GM19328 (cell line): ENCODE results near the gene RHBDD1.

ENCODE experiments used
- ATAC-seq: cut with Tn5 transposase; IDR thresholded peaks from one replicate; pipeline ENCODE4 v1.9.1; 2021; ENCODE audit warnings: mild to moderate bottlenecking, moderate library complexity; ENCODE audit not compliant: unreplicated experiment

The RHBDD1 gene

DNA sequence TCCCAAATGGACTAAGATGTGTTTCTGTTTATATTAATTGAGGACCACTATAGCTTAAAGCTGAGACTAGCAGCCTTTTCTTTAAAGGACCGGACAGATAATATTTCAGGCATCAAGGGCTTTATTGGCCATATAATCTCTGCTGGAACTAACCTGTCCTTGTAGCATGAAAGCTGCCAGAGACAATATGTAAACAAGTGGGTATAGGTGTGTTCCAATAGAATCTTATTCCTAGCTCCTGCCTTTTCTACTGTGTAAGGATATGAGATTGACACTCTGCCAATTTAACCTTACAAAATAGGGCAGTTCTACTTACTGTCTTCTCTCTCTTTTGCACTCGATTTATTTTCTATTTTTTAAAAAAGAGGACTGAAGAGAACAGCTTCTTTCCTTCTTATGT, 74.0 kb downstream of the RHBDD1 start:
- no peak for ATAC-seq

DNA sequence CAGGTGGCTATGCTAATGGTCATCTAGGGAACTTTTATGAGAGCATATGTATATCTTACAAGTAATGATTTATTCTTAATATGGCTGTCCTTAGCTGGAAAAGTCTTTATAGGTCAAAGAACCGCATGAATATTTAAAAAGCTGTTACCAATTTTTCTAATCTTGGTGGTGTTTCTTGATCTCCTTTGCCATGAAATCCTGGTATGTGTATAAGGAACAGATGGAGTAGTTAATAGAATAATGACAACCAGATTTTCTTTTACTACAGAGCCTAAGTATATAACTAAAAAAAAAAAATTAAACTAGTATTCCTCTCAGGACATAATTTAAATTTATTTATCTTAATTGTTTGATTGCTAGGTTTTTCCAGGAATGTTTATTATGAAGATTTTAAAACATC, 74.5 kb downstream of the RHBDD1 start:
- no peak for ATAC-seq

DNA sequence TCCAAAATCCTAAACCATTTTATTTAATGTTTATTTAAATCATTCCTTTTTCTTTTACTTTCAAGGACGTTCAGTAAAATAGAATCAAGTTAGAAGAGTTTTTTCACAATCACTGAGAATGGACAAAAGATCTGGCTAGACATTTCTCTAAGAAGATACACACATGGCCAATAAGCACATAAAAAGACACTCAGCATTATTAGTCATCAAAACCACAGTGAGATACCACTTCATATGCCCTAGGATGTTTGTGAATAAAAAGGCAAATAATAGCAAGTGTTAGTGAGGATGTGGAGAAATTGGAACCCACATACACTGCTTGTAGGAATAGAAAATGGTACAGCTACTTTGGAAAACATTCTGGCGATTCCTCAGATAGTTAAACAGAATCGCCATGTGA, 76.1 kb downstream of the RHBDD1 start:
- no peak for ATAC-seq

DNA sequence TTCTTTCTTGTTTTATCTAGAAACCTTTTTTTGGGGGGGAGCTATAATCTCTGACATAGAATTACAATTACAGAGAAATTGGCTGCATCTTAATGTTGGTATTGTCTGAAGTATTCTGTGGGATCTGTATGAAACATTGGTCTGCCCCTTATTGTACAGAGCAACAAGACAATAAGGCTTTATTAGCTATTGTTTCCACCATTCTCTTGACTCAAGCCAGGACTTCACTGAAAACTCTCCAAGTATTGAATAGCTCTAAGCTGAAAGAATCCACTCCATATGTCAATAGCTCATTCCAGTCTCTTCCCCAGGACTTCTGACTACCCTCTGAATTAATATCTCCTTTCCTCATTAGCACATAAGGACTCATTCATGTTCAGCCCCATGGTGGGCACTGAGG, 77.8 kb downstream of the RHBDD1 start:
- ATAC-seq: no peak

DNA sequence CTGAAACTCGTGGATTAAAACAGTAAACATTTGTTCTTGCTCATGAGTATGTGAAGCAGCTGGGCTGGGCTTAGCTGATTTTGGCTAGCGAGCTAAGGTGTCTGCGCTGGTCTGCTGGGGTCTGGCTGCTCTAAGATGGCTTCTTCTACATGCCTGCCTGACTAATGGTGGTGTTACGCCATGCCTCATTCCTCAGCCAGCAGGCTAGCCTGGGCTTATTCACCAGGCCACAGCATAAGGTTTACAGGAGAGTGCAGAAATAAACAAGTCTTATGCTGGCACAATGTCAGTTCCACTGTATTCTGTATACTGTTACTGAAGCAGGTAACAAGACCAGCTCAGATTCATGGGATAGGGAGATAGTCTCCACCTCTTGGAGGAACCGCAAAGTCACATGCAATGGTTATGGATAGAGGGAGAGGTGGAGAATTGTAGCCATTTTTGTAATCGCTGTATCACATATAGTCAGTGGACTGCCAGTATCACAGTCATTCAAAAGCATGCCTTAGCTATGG, 80.0 kb downstream of the RHBDD1 start:
- ATAC-seq: no peak

DNA sequence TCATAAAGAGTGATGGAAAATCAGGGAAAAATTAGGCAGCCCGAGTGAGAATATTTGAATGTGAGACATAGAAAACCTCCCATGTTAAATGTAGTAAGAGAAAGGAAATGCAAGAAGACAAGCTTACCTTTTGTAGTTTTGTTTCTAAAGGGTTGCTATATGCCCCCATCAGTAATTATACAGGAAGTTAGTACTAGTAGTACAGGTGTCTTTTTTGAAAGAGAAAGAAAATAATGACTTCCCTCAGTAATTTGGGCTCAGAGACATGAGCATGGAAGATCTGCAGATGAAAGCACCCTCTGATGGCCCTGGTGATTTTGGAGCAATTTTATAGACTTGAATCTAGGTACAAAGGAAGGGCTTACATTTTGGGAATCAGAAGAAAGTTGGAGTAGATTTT, 80.8 kb downstream of the RHBDD1 start:
- ATAC-seq: no peak

- no peak for ATAC-seq
Observed at GRCh38 chr2:226932443-226932842, 96.6 kb downstream of the RHBDD1 start.

- no peak for ATAC-seq
Observed at GRCh38 chr2:226934546-226935201, 98.8 kb downstream of the RHBDD1 start.

DNA sequence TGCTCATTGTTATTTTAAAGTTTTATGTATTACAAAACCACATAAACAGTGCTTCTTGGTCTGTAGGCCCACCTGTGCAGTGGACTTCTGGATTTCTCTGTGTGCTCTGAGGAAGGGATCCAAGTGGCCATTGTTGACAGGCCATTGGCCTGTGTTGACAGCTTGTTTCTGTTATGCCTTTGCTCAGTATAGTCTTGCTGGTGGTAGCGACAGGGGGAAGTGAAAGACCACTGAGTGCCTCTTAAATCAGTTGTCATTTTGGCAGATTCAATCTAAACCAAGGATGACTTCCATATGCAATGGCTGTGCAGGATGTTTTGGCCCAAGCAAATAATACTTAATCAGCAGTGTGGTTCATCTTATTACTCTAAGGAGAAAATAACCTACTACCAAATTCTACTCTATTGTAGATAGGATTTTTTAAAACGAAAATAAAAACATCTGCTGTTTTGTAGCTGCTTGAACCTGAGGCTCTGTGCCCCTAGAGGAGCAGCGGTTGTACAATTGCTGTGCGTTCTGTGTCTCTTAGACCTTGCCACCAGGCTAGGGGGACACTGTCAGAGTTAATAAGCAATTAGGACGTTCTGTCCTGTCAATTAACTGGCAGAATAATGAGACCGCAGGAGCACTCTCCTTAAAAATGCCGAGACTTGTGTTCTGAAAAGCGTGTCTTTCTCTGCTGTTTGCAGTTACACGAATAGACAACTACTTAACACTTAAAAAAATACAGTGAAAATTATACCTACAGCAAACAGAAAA, 108.2 kb downstream of the RHBDD1 start:
- ATAC-seq: peak; percentile 72

- no peak for ATAC-seq
Observed at GRCh38 chr2:226953206-226953605, 117.4 kb downstream of the RHBDD1 start.

GRCh38 chr2:226953826-226954225, 118.0 kb downstream of the RHBDD1 start:
- no peak for ATAC-seq

DNA sequence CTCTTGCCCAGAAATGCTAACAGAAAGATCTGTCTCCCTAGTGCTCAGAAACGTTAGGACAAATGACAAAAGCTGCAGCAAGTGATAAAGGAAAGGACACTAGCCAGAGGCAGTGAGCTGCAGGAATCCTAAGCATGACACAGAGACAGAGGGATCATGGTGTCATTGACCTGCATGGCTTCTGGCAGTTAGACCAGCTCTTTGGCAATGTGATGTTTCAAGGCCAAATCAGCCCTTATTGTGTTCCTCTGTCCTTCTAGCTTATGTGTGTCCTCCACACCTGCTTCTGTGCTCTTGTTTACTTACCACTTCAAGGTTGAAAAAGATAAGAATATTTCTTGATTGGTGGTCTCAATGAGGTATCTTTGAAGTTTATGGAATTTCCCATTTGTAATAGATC, 120.8 kb downstream of the RHBDD1 start:
- ATAC-seq: no peak

- ATAC-seq: no peak
Observed at GRCh38 chr2:226959418-226959817, 123.6 kb downstream of the RHBDD1 start.

- no peak for ATAC-seq
Observed at GRCh38 chr2:226962176-226962773, 126.4 kb downstream of the RHBDD1 start.

GRCh38 chr2:226963528-226963927, 127.7 kb downstream of the RHBDD1 start:
- ATAC-seq: no peak

GRCh38 chr2:226965376-226965775, 129.5 kb downstream of the RHBDD1 start:
- no peak for ATAC-seq

DNA sequence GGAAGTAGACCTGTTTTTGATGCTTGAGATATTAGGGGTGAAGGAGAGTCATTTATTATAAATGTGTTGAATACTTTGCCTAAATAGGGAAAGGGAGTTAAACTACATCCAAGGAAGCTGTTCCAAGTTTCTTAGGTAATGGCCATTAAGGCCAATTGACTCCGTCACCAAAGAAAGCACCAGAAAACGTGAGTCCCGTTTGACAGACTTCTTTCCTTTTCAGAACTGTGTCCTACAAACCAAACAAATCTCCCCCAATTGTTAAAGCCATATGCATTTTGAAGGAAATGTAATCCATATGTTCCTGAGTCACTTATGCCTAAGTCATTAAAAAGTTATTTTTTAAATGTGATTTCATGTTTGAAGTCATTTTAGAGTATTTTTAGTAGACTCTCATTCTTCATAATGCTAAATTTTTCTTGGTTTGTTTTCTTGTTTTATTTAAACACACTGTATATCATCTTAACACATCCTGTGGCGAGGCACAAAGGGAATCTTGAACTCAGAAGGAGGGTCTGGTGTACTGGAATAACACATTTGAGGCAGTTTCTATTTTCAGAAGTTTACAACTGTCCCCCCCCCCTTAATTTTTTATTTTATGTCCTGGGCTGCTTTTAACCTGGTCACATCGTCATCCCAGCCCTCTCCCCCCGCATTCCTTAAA, 133.7 kb downstream of the RHBDD1 start:
- no peak for ATAC-seq

GRCh38 chr2:226970362-226970761, 134.5 kb downstream of the RHBDD1 start:
- ATAC-seq: peak; percentile 54

GRCh38 chr2:226971084-226971483, 135.2 kb downstream of the RHBDD1 start:
- ATAC-seq: no peak

DNA sequence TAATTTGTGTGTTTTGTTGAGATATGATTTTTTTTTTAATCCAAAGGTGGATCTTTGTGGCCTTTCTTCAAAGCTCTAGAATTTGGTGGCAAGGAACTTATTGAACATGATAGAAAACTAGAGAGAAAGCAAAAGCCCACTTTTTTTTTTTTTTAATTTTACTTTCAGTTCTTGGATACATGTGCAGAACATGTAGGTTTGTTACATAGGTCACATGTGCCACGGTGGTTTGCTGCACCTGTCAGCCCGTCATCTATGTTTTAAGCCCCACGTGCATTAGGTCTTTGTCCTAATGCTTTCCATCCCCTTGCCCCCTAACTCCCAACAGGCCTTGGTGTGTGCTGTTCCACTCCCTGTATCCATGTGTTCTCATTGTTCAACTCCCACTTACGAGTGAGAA, 135.9 kb downstream of the RHBDD1 start:
- ATAC-seq: no peak

GRCh38 chr2:226973816-226974215, 138.0 kb downstream of the RHBDD1 start:
- ATAC-seq: no peak
